GM23338 (cell line): ENCODE measurements around the gene HOXA5. TPM values are rescaled to one million over a fixed set of nuclear protein-coding genes. Genes with fewer than 3 reads are reported as not detected.

Experiments used
- ATAC-seq: fragments of 200-7000 bp; cut with Tn5 transposase; 3 replicates; pipeline ENCODE4 v1.9.1; 2020
- DNase-seq: peaks from one replicate; pipeline ENCODE4 v3.0.0-alpha.2; 2015; ENCODE audit warnings: low spot score
- H2AFZ ChIP-seq: fragments of 200-600 bp; sonication (generic); 2 replicates; pipeline ENCODE4 v1.8.0; 2016; ENCODE audit warnings: antibody characterized with exemption, mild to moderate bottlenecking, moderate library complexity
- H3F3A ChIP-seq: fragments of 200-600 bp; sonication (generic); replicated peaks from 2 replicates; pipeline ENCODE4 v1.8.0; 2017; ENCODE audit warnings: antibody characterized with exemption, mixed run types, low read depth
- H3K27ac ChIP-seq: fragments of 200-600 bp; sonication (generic); 2 replicates; pipeline ENCODE4 v1.6.1; 2016; ENCODE audit warnings: low read depth
- H3K27me3 ChIP-seq: fragments of 200-600 bp; sonication (generic); 2 replicates; pipeline ENCODE4 v1.8.0; 2016; ENCODE audit warnings: mild to moderate bottlenecking, mixed run types, moderate library complexity; ENCODE audit not compliant: insufficient read depth
- H3K36me3 ChIP-seq: fragments of 200-600 bp; sonication (generic); 2 replicates; pipeline ENCODE4 v1.8.0; 2016; ENCODE audit warnings: mild to moderate bottlenecking; ENCODE audit not compliant: insufficient read depth
- H3K4me1 ChIP-seq: fragments of 200-600 bp; sonication (generic); 2 replicates; pipeline ENCODE4 v1.8.0; 2016; ENCODE audit warnings: mild to moderate bottlenecking, moderate library complexity; ENCODE audit not compliant: insufficient read depth
- H3K4me2 ChIP-seq: fragments of 200-600 bp; sonication (generic); 2 replicates; pipeline ENCODE4 v1.7.1; 2017; ENCODE audit warnings: mixed run types
- H3K4me3 ChIP-seq: fragments of 200-600 bp; sonication (generic); 2 replicates; pipeline ENCODE4 v1.6.1; 2016; ENCODE audit warnings: mixed run types
- H3K79me2 ChIP-seq: fragments of 200-600 bp; sonication (generic); replicated peaks from 2 replicates; pipeline ENCODE4 v1.8.0; 2017; ENCODE audit warnings: mild to moderate bottlenecking; ENCODE audit not compliant: insufficient read depth
- H3K9me2 ChIP-seq: fragments of 200-600 bp; sonication (generic); 2 replicates; pipeline ENCODE4 v1.8.0; 2017; ENCODE audit not compliant: insufficient read depth
- H4K20me1 ChIP-seq: fragments of 200-600 bp; sonication (generic); replicated peaks from 2 replicates; pipeline ENCODE4 v1.8.0; 2017; ENCODE audit warnings: mild to moderate bottlenecking; ENCODE audit not compliant: insufficient read depth
- H3K27ac Mint-ChIP-seq: 2 replicates; pipeline ENCODE4 v1.8.0; 2020; ENCODE audit warnings: inconsistent platforms, mild to moderate bottlenecking, moderate library complexity, mixed read lengths
- H3K27me3 Mint-ChIP-seq: 3 replicates; pipeline ENCODE4 v1.8.0; 2022; ENCODE audit warnings: low read depth, mild to moderate bottlenecking, moderate library complexity, mixed read lengths, inconsistent platforms; ENCODE audit not compliant: insufficient read depth, poor library complexity
- H3K36me3 Mint-ChIP-seq: 3 replicates; pipeline ENCODE4 v1.8.0; 2021; ENCODE audit warnings: low read depth, mild to moderate bottlenecking, inconsistent platforms, moderate library complexity, mixed read lengths
- H3K4me1 Mint-ChIP-seq: 3 replicates; pipeline ENCODE4 v1.8.0; 2020; ENCODE audit warnings: mild to moderate bottlenecking, inconsistent platforms, mixed read lengths
- H3K4me3 Mint-ChIP-seq: 3 replicates; pipeline ENCODE4 v1.8.0; 2021; ENCODE audit warnings: moderate library complexity, mild to moderate bottlenecking, inconsistent platforms, mixed read lengths
- H3K9me3 Mint-ChIP-seq: 3 replicates; pipeline ENCODE4 v1.8.0; 2020; ENCODE audit warnings: moderate library complexity, mild to moderate bottlenecking, inconsistent platforms, mixed read lengths
- EZH2 ChIP-seq: fragments of 200-600 bp; sonication (generic); IDR thresholded peaks from one replicate; pipeline ENCODE4 v1.8.0; 2017; ENCODE audit warnings: antibody characterized with exemption, mild to moderate bottlenecking, low read depth; ENCODE audit not compliant: unreplicated experiment
- EZH2phosphoT487 ChIP-seq: fragments of 200-600 bp; sonication (generic); IDR thresholded peaks from one replicate; pipeline ENCODE4 v1.8.1; 2018; ENCODE audit warnings: antibody characterized with exemption; ENCODE audit not compliant: unreplicated experiment
- ZNF462 ChIP-seq: fragments of 250-450 bp; sonication (Bioruptor Pico); IDR thresholded peaks from 2 replicates; pipeline ENCODE4 v1.5.0; 2020; ENCODE audit warnings: mild to moderate bottlenecking, moderate library complexity
- polyA plus RNA-seq: library from polyadenylated mRNA; unstranded; fragments of >200 nt; fragmentation: Nextera tagmentation; extraction: Ambion mirVana; gene quantifications from 2 replicates; pipeline ENCODE4 v1.2.1, GENCODE V29; 2016
- total RNA-seq: library from RNA; depleted of rRNA; stranded (reverse); fragments of >200 nt; shearing (Covaris generic); gene quantifications from 2 replicates; pipeline ENCODE4 v1.2.3, GENCODE V29; 2014

The HOXA5 gene
- total and polyA plus RNA-seq, 2 experiments from 2014 or later: not detected

GRCh38 chr7:27111042-27111750 lies 32.3 kb downstream of the HOXA5 start:
- Histone ChIP-seq H3K4me3 (peak overlapping the region; percentile 47), H3K36me3 (no peaks in the 10 kb centered on the region), H3K9me2 (no peaks in the 10 kb centered on the region), H3F3A (peaks cover 47% of the 10 kb centered on the region), H3K4me1 (peaks cover 35% of the 10 kb centered on the region), H4K20me1 (peaks cover 70% of the 10 kb centered on the region), H3K4me2 (peak overlapping the region; percentile 66), H3K27ac (no peak overlapping the region), H3K27me3 (peaks cover 97% of the 10 kb centered on the region), H3K79me2 (no peaks in the 10 kb centered on the region), H2AFZ (no peak overlapping the region)
- Mint-ChIP-seq H3K27me3 (peaks cover 95% of the 10 kb centered on the region), H3K9me3 (peaks cover 14% of the 10 kb centered on the region), H3K36me3 (no peaks in the 10 kb centered on the region; the same call in 2 of the 3 replicates), H3K27ac (no peak overlapping the region), H3K4me3 (peak overlapping the region; percentile 57), H3K4me1 (peaks cover 26% of the 10 kb centered on the region)
- ATAC-seq (no peak), DNase-seq (peak; percentile 0)
- peak; percentile 88 for TF ChIP-seq EZH2
- peak; percentile 32 for TF ChIP-seq EZH2phosphoT487
- no peak for TF ChIP-seq ZNF462
